Subcutaneous preadipocyte (primary cell): Measurements from ENCODE around the gene ZFHX2. TPM values are rescaled to one million over a fixed set of nuclear protein-coding genes. Genes with fewer than 3 reads are reported as not detected.

ENCODE experiments used
- total RNA-seq: library from RNA; depleted of rRNA; stranded (reverse); fragments of >200 nt; gene quantifications from 2 replicates; pipeline ENCODE4 v1.2.3, GENCODE V29; 2012

Gene ZFHX2
- 0.20 and 0.73 TPM in 2 replicates for total RNA-seq

DNA sequence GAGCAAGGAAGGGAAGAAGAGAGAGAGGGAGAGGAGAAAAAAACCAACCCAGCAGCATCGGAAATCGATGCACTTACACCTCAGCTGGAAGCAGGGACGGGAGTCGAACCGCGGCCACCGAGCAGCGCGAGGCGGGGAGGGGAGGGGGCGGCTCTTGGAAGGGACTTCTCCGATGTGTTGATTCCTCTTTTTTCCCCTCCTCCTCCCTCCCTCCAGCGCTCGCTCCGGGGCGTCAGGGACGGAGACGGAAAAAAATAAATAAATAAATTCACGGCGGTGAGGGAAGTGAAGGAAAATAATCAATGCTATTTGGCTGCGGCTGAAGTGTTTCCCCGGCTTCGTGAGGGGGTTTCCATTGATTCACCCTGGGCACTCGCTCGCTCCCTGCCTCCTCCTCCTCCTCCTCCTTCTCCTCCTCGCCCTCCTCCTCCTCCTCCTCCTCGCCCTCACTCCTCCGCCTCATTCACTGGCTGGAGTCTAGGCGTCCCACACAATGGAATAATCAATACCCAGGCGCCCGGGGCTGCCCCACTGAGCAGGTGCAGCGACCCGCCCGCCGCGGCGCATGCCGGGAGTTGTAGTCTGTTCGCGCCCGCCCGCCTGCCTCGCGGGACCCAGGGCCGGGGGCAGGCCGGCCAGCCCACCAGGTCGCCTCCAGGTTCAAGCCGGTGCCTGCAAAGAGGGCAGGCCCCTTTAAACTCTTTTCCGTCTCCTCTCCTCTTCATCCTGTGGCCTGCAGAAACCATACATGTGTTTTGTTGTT lies at the start of gene ZFHX2:
Gene ZFHX2 (minus strand): TSS at position 500 of the 763 bp plus-strand sequence. CDS start 16,440 bp downstream, outside the sequence.

DNA sequence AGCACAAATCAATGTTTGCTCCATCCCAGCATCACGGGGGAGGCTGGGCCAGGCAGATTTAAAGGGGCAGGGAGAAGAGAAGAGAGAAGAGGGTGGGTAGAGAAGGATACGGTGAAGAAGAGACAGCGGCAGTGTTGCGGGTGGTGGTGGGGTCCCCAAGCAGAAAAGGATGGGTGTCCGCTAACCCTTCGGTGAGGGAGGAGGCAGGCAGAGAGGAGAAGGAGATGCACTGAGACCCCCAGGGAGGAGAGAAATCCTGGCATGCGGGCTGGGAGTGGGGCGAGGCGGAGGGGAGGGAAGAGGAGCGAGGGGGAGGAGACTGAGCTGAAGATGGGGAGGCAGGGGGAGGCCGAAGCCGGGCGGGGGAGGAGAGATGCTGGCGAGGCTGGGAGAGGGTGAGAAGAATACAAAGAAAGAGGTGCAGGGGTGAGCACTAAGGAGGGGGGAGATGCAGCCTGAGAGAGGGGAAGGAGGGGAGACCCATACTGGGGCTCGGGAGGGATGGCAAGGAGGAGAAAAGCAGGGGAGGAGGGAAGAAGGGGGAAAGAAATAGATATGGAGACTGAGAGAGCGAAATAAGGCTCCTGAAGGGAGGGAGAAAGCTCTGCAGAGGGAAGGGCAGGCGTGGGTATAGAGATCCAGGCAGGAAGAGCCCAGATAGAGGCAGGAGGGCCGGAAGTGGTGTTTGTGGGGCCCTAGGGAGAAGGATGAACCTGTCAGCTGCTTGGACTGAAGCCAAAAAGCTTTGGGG lies 27.2 kb upstream of the ZFHX2 start, which contains the start of gene JPH4:
Gene JPH4 (minus strand): TSS at position 231 of the 751 bp plus-strand sequence. CDS start 1,337 bp downstream, outside the sequence.

DNA sequence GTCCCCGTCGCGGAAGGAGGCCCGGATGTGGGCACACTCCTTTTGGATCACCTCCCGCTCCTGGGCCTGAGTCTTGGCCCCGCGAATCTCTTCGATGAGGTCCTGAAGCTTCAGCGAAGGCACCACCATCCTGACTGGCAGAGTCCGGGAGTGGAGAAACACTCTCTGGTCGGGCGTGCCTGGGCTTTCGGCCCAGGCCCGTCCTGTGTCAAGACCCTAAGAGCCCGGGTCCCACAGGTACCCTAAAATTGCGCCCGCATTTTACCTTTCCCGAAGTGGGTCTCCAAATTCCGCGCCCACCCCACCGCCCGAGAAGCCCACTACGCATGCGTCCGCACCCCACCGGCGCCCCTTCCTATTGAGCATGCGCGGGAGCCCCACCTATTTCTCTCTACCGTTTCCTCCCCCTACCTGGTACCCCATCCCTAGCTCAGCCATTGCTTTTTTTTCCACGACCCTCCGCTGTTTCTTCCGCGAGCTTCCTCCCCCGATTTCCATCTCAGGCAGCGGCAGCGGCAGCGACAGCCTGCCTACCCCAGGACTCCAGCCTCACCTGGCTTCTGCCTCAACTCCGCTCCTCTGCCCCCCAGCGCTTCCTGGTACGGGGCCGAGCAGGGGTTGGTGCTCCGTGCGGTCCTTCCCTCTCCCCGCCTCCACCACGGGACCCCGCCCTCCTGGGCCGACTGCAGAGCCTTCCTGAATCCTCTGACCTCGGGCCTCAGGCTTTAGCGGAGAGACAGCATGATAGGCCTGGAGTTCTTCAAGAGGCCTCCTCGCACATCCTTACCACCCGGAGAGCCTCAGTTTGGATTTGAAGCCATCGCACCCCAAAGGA lies 15.8 kb upstream of the ZFHX2 start, which contains the start of gene AP1G2:
Gene AP1G2 (minus strand): TSS at position 606 of the 835 bp plus-strand sequence. CDS start 477 bp downstream, at position 129.

DNA sequence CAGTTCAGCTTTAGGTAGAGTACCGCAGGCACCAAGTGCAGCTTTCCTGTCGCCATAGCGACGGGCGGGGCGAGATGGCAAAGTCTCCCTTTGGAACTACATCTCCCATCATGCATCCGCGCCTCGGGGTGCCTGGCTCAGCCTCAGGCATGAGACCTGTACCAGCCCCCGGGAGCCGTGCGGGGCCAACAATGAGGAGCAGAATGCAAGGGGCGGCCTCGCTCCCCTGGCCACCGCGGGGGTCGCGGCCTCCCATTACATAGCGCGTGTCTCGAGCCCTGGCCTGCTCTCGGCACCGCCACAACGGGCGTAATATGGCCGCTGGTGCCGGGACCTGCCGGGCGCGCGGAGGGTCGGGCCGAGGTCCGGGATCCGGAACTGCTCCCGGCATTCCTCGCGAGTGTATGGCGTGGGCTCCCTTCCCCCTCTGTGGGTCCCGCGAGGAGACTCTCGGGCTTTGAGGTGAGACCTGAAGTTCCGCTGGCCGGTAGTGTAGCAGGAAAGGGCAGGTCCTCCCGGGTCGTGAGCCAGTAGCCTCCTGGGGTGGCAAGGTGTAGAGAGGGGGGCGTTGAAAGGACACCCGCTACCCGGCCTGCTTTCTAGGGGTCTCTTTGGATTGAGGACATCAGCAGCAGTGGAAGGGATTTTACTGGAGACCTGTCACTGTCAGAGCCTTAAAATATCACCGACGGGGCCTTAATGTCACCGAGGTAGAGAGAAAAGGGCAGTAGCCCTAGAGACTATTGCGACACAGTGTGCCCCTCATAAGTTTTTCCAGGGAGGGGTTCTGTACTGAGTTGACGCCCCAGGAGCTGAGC lies 4.5 kb upstream of the ZFHX2 start, which contains the start of gene THTPA:
Gene THTPA (plus strand): TSS at position 390 of the 818 bp plus-strand sequence. CDS start 487 bp downstream, outside the sequence.

Other genes starting within 250 kb of the ZFHX2 start
- gene PPP1R3E, start 248.9 kb downstream of the ZFHX2 start, total RNA-seq = 3.7 and 4.3 TPM in 2 replicates
- 12.5 and 16.8 TPM in 2 replicates for gene BCL2L2, start 244.9 kb downstream of the ZFHX2 start, total RNA-seq
- gene PABPN1, start 230.3 kb downstream of the ZFHX2 start, total RNA-seq = 52.4 and 55.9 TPM in 2 replicates
- gene SLC22A17, start 198.9 kb downstream of the ZFHX2 start, total RNA-seq = 5.3 and 9.9 TPM in 2 replicates
- 0.59 and 1.1 TPM in 2 replicates for gene EFS, start 186.6 kb downstream of the ZFHX2 start, total RNA-seq
- not detected in 2 replicates for gene IL25, start 179.0 kb downstream of the ZFHX2 start, total RNA-seq
- not detected in 2 replicates for gene CMTM5, start 174.7 kb downstream of the ZFHX2 start, total RNA-seq
- gene MYH6, start 143.5 kb downstream of the ZFHX2 start, total RNA-seq = not detected in 2 replicates
- gene MYH7, start 116.1 kb downstream of the ZFHX2 start, total RNA-seq = not detected in 2 replicates
- gene NGDN, start 82.1 kb downstream of the ZFHX2 start, total RNA-seq = 30.5 and 32.8 TPM in 2 replicates
- gene THTPA, start 4.5 kb upstream of the ZFHX2 start, total RNA-seq = 15.8 and 17.8 TPM in 2 replicates
- 11.7 and 22.4 TPM in 2 replicates for gene AP1G2, start 16.0 kb upstream of the ZFHX2 start, total RNA-seq
- not detected in 2 replicates for gene JPH4, start 27.0 kb upstream of the ZFHX2 start, total RNA-seq
- 0.37 and 0.39 TPM in 2 replicates for gene DHRS2, start 84.6 kb upstream of the ZFHX2 start, total RNA-seq